ENCODE results near the gene LSMEM2.

DNA sequence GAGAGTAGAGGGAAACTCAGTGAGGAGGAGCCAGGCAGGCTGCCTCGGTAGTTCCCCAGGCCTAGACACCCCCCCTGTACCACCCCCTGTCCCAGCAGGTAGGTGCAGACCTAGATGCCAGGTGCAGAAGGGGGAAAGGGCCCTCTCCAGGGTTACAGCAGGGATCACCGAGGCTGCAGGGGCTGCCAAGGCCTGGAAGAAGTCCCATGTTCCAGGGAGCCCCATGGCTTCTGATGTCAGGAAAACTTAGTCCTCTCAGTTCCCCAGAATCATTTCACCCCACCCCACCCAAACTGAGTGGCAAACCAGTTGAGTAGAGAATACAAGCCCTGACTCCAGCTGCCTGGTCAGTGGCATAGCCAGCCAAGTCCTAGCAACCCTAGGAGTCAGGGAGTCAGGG is 17.4 kb upstream of the LSMEM2 start:
- TF ChIP-seq, protein P1, sequence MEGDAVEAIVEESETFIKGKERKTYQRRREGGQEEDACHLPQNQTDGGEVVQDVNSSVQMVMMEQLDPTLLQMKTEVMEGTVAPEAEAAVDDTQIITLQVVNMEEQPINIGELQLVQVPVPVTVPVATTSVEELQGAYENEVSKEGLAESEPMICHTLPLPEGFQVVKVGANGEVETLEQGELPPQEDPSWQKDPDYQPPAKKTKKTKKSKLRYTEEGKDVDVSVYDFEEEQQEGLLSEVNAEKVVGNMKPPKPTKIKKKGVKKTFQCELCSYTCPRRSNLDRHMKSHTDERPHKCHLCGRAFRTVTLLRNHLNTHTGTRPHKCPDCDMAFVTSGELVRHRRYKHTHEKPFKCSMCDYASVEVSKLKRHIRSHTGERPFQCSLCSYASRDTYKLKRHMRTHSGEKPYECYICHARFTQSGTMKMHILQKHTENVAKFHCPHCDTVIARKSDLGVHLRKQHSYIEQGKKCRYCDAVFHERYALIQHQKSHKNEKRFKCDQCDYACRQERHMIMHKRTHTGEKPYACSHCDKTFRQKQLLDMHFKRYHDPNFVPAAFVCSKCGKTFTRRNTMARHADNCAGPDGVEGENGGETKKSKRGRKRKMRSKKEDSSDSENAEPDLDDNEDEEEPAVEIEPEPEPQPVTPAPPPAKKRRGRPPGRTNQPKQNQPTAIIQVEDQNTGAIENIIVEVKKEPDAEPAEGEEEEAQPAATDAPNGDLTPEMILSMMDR (conservative IDR thresholded peaks at IDR 0.05; ENCODE audit: low read length), result no peak
- TF ChIP-seq EZH2phosphoT487 (IDR thresholded peaks at IDR 0.05; ENCODE audit: borderline replicate concordance), result no peak

All from Loucy (cell line).